ENCODE measurements around the gene SLC6A20.

Gene SLC6A20

GRCh38 chr3:45773714-45774449 is 22.5 kb downstream of the SLC6A20 start:
- no peak overlapping the region for H3K27ac ChIP-seq
- TF ChIP-seq CTCF (conservative IDR thresholded peaks at IDR 0.05) = no peak

GRCh38 chr3:45773072-45773471 is 23.3 kb downstream of the SLC6A20 start:
- no peak overlapping the region; the same call in 1 of the 2 replicates for H3K27ac ChIP-seq
- no peak for TF ChIP-seq CTCF (conservative IDR thresholded peaks at IDR 0.05)

DNA sequence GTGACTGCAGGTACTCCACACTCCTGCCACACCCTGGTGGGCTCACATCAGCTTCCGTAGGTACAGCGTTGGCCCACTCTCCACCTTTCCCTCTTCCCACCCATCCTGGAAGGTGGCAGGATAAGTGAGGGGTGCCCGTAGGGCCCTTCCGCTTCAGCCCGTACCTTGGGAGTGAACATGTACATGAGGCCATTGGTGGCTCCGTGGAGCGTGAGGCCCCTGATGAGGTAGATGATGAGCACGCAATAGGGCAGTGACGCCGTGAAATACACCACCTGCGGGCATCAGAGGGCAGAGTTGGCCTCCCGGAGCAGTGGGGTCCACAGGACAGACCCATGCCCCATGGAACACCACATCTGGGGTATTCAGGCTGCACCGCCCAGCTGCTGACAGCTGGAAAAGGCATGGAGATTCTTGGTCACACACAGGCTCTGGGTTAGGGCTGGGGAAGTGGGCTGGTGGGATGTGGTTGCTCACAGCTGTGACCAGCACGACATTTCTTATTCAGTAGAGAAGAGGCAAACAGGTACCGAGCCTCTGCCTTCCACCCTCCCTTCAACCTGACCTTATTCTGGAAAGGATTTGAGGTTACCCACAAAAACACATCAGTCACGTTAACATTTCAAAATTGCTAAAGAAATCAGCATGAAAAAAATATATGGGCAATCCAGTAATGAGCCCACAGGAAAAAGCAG is 23.8 kb downstream of the SLC6A20 start:
- H3K27ac ChIP-seq = no peak overlapping the region; the same call in 1 of the 2 replicates
- no peak for TF ChIP-seq CTCF (conservative IDR thresholded peaks at IDR 0.05)

DNA sequence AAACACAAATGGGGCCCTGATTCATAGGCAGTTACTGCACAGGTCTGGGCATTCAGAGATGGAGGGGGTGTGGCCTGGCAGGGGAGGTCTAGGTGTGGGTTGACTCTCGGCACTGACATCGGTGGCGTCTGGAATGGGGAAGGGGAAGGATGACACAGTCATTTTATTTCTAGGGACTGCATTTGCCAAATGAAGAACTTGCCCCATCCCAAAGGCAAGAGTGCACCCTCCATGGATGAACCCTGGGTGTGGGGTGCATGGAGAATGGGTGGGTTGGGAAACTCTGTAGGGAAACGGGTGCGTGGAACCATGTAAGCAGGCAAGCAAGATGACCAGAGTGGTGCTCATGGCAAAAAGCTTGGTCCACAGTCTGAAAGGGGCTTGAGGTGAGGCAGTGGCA is 24.5 kb downstream of the SLC6A20 start:
- H3K27ac ChIP-seq = no peak overlapping the region

GRCh38 chr3:45771166-45771775 is 25.1 kb downstream of the SLC6A20 start:
- no peak for TF ChIP-seq CTCF (conservative IDR thresholded peaks at IDR 0.05)
- no peak overlapping the region for H3K27ac ChIP-seq

More for the DNA sequence above, 24.5 kb downstream of the SLC6A20 start:
- TF ChIP-seq CTCF (conservative IDR thresholded peaks at IDR 0.05) = no peak

DNA sequence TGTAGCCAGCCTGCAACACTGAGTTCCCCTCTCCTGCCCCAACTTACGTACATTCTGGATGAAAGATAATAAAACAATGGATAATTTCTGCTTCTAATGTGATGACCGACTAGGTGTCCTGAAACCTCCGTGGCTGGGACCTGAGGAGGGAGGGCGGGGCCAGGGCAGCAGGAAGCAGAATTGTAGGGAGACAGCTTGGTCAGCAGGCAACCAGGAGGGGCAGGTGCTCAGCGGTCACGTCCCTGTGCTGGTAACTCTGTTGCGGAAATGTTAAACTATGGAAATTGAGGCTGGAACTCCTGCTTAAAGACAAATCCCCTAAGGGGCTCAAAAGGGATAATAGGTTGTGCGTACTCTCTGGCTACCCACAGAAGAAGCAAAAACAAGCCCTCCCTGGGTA is 30.4 kb downstream of the SLC6A20 start:
- H3K27ac ChIP-seq = no peak overlapping the region
- TF ChIP-seq CTCF (conservative IDR thresholded peaks at IDR 0.05) = no peak

DNA sequence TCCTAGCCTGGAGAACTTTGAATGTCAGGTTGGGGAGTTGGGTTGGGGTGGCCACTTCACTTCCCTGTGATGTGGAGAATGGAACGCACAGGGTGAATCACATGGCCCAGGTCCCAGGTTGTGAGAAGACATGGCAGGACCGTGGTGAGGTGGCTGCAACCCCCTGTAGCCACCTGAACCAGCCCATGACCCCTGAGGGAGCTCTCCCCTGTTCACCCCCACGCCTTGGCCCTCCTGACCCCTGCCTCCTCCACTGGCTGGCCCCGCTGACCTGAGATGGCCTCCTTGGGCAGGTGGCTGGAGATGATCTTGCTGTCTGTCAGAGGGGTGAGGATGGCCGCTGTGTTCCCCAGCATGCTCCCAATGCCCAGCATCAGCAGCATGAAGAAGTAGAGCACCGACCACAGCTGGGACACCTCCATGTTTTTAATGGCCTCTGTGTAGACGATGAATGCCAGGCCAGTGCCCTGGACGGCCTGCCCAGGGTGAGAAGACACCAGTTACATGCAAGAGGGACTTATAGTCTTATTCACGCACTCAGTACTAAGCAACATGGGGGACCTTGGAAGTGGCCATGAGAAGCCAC is 31.0 kb downstream of the SLC6A20 start:
- no peak for TF ChIP-seq CTCF (conservative IDR thresholded peaks at IDR 0.05)
- no peak overlapping the region for H3K27ac ChIP-seq

Measured in VCaP (cell line).